ENCODE results near the gene DCAF5.
"Not testable (repeated sequence)": the region's sequence is repeated elsewhere in the genome, so short reads cannot be mapped to it uniquely, and the experiment has no call there.

The DCAF5 gene

DNA sequence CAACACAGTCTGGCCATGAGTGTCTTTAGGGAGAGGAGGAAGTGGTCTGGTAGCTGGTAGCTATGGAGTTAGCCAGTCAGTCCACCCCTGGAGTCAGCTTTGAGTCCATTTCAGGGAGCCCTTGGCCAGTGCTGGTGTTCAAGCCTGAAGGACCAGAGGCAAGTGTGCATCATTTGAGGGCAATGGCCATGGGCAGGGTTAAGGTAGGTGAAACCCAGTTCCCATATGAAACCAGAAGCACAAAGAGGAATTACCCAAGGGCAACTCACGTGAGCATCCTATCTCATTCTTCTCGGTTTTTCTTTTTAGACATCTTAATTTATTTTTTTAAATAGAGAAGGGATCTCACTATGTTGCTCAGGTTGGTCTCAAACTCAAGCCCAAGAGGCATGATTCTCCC lies 112.6 kb downstream of the DCAF5 start:
- DNase-seq: no peak

- peak; percentile 76 for DNase-seq
Measured at GRCh38 chr14:69039288-69039628, 113.7 kb downstream of the DCAF5 start.

DNA sequence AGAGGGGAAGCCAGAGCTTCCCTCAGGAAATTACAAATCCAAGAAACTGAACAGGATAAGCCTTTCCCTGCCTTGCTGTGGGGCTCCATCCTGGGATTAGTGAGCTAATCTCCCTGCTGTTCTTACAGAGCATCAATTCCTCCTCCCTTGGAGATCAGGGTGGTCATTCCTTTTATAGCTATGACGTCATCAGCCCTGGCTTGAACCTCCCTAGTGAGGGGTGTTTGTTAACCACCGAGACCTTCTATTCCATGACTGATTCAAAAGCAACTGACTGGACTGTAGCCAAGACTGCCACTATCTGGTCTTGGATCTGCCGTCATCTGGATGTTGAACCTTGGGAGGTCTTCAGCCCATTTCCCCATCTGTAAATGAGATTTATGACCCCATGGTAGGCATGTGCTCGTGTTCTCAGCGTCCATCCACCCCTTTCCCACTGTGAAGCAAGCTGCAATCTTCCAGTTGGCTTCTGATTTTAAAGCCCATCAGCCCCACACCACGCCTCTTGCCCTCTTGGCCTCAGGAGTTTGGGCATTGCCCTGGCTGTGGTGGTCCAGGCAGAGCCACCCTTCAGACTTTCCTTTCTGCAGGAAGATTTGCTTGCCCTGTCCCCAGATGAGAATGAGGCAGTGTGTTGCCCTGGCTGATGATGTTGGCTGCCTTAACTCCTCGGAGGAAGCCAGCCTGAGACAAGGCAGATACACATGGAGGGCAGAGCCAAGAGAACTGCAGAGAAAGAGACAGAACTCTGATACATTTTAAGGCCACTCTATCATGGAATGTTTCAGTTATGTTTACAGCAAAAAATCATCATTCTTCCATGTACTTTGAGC lies 114.2 kb downstream of the DCAF5 start:
- peak; percentile 63 for DNase-seq

DNA sequence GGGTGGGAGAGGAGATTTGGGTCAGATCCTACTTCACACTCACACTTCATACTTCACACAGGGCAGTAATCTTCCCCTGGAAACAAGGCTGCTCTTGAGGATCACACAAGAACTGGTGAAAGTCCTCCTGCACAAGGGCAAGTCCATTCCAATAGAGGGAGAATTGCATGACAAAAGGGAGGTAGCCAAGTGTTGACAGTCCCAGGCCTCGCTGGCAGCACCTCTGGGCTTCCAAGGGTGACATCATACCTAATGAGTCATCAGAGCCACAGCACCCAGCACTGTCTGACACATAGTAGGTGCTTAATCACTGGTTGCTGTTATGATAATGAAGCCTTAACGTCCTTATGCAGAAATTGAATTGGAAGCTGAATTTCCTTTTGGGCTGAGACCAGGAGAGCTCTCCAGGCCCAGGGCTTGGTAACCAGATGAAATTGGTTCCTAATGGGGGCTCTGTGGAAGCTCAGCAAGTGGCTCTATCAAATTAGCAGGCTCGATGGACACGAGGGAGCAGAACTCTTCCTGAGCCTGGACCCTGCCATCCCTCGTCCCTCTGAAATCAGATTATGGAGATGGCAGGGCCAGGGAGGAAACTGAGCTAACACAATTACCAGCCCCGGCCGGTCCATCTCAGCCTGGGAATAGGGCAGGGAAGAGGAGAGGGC lies 115.0 kb downstream of the DCAF5 start:
- DNase-seq: peak; percentile 56

- DNase-seq: no peak
Measured at GRCh38 chr14:69036757-69037506, 116.0 kb downstream of the DCAF5 start.

GRCh38 chr14:69034612-69035262 lies 118.2 kb downstream of the DCAF5 start:
- DNase-seq: peak; percentile 75

DNA sequence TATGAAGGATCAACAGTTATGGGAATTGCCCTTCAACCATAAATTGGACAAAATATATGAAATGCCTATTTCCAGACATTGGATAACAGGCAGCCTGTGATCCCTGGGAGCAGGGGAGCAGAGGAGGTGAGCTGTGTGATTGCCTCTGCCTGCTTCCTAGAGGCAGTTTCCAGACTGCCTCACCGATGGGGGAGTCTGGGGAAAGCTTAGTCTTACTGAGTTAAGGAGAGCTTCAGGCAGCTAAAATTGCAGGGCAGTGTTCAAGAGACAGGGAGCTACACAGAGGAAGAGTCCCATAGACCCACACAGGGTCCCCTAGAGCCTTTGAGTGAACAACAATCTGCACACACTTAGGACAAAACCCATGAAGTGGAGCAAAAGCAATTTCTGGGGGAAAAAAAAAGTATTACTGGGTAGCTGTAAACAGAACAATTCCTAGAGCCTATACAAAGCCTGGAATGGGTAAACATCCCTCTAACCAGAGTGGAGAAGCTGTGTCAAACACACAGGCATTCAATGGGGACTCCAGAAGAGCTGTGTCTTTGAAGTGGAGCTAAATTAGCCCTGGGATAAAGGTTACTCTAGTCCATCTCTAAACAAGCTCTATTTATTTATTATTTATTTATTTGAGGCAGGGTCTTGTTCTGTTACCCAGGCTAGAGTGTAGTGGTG lies 125.5 kb downstream of the DCAF5 start:
- DNase-seq: no peak

GRCh38 chr14:69023035-69023434 lies 129.9 kb downstream of the DCAF5 start:
- DNase-seq: no peak

DNA sequence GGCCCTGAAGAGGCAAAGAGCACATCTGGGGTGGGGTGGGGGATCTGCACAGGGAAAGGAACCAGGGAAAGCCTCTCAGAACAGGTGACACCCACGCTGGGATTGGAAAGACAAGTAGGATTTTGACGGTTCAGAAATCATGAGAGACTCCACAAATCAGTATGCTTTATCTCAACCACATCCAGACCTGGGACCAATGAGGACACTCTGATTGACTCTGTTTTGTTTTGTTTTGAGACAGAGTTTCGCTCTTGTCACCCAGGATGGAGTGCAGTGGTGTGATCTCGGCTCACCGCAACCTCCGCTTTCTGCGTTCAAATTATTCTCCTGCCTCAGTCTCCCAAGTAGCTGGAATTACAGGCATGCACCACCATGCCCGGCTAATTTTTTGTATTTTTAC lies 130.8 kb downstream of the DCAF5 start:
- not testable (repeated sequence) for DNase-seq

- no peak for DNase-seq
Measured at GRCh38 chr14:69017706-69018105, 135.2 kb downstream of the DCAF5 start.

DNA sequence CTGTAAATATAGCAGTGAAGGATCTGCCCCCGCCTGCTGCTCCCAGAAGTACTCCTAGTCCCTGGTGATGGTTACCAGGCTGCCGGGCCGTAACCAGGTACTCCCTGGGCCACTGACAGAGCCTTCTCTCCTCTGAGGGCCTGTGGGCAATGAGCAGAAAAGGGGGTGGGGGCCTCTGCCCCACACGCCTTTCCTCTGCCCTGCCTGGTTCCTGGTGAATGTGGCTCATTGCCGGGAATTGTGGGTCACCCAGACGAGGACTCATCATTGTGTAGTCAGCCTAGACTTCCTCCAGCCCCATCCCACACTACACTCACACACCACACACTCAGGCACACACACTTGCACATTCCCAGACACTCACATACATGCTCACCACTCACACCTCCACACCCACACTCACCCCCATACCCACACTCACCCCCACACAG lies 138.1 kb downstream of the DCAF5 start:
- peak; percentile 41 for DNase-seq

GRCh38 chr14:69013943-69014782 lies 138.8 kb downstream of the DCAF5 start:
- DNase-seq: peak; percentile 53

DNA sequence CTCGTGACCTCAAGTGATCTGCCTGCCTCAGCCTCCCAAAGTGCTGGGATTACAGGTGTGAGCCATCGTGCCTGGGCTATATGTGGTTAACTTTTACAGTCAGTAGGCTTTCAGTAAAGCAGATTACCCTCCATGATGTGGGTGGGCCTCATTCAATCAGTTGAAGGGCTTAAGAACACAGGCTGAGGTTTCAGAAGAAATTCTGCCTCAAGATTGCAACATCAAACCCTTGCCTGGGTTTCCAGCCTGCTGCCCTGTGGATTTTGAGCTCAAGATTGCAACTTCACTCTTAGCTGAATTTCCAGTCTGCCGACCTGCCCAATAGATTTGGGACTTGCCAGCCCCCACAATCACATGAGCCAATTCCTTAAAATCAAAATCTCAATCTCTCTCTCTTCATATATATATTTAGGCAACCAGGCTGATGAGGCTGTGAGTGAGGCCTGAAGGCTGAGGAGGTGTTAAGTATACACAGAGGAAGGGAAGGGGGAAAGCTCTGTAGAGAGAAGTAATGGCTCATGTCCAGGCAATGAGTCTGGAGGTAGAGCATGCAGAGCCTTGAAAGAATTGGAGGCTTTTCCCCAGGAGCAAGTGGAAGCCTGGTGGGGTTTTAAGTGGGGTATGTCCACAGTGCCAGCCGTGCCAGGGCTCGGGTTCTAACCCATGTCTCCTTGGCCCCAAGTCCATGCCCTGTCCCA lies 140.5 kb downstream of the DCAF5 start:
- DNase-seq: no peak

DNA sequence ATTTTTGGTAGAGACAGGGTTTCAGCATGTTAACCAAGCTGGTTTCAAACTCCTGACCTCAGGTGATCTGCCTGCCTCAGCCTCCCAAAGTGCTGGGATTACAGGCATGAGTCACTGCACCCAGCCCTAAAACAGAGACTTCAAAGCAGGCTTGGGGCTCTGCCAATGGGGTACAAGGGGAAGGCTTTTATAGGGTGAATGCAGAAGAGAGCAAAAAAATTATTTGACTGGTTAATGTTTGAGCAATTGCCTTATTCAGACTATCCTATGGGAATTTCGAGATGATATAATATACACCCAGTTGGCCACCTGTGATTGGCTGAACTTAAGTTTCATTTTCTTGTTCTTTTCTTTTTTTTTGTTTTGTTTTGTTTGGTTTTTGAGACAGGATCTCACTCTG lies 142.3 kb downstream of the DCAF5 start:
- DNase-seq: peak; percentile 56

- no peak for DNase-seq
Measured at GRCh38 chr14:69008421-69008884, 144.5 kb downstream of the DCAF5 start.

DNA sequence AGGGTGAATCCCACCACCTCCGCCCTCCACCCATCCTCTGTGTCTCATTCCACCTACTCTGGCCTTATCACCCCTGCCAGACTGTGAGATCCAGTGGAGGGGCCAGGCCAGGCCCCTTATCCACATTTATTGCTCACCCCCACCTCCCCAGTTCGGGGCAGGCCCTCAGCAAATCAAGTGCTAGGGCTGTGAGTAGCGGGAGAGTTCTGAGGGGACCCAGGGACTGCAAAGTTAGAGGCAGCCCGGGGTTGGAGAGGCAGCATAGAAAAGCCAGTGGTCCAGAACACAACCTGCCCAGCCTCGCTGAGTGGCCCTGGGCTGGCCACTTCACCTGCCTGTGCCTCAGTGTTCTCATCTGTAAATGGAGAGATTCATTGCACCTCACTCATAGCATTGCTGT lies 146.6 kb downstream of the DCAF5 start:
- DNase-seq: no peak

- peak; percentile 84 for DNase-seq
Measured at GRCh38 chr14:69005432-69006148, 147.3 kb downstream of the DCAF5 start.

DNA sequence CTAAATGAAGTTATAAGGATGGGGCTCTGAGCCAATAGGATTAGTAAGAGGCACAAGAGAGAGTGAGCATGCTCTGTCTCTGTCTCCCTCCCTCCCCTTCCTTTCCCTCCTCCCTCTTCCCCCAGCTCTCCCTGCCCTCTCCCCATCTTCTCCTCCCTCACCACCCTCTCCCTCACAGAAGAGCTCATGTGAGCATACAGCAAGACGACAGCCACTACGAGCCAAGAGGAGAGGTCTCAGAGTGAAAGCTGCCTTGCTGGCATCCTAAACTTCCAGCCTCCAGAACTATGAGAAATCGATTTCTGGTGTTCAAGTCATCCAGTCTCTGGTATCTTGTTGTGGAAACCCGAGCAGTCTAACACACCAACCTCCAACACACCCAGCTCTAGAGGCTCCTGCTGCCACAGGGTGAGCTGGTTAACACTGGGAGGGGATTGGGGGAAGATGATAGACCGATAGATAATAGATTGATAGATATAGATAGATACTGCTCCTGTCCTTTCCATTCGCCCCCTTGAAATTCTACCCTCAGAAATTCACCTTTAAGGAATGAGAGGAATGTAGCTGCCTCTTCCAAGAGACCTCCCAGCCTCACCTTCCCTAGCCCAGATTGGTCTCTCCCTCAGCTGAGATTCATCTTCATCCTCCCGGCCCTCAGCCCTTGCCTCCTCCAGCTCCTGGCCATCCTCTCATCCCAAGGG lies 148.0 kb downstream of the DCAF5 start:
- DNase-seq: no peak

GRCh38 chr14:69003626-69004025 lies 149.3 kb downstream of the DCAF5 start:
- no peak for DNase-seq

DNA sequence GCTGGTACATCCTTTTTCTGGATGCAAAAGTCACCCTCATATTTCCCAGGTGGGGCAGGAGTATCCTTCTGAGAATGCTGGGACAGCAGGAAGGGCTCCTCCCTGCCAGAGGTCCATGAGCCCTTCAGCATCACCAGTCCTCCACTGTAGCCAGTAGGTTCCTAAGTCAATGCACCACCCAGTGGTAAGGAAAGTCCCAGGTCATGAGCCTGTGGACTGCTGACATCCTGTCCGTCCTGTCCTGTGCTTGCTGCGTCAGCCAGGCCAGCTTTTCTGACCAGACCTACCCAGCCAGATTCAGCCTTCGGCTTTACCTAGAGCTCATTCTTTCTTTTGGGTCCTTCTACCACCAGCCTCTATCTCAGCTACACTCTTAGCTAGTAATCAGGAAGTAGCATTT lies 150.8 kb downstream of the DCAF5 start:
- peak; percentile 25 for DNase-seq
